ENCODE data around the gene STIP1. TPM values are rescaled to one million over a fixed set of nuclear protein-coding genes. Genes with fewer than 3 reads are reported as not detected.
"Not testable (repeated sequence)": the region's sequence is repeated elsewhere in the genome, so short reads cannot be mapped to it uniquely, and the experiment has no call there.

The STIP1 gene
- total RNA-seq, 2 donors from 2014 or later, result 61.2 to 75.1 TPM

GRCh38 chr11:64243236-64243854 is 57.4 kb downstream of the STIP1 start:
- peak in 1 of 2 donors; percentile 39 for DNase-seq
- no peak for ATAC-seq
- intact Hi-C loops (cut with DNase I, micrococcal nuclease), result no loop called here

- intact Hi-C loops (cut with DNase I, micrococcal nuclease), result no loop called here
- DNase-seq (no peak), ATAC-seq (no peak)
These were observed 58.1 kb downstream of the STIP1 start for GRCh38 chr11:64244107-64244506.

GRCh38 chr11:64244966-64245365 is 59.0 kb downstream of the STIP1 start:
- intact Hi-C loops (cut with DNase I, micrococcal nuclease), result no loop called here
- ATAC-seq (no peak), DNase-seq (no peak)

- intact Hi-C loops (cut with DNase I, micrococcal nuclease), result no loop called here
- DNase-seq, result peak; percentile 71 to 72
- no peak for ATAC-seq
These were observed 59.4 kb downstream of the STIP1 start for GRCh38 chr11:64245401-64245796.

GRCh38 chr11:64245797-64246620 is 60.0 kb downstream of the STIP1 start:
- intact Hi-C loops (cut with DNase I, micrococcal nuclease), result no loop called here
- DNase-seq, result peak; percentile 76 to 86
- ATAC-seq, result peak; percentile 2

- DNase-seq; intact Hi-C loops (cut with DNase I, micrococcal nuclease); ATAC-seq: not testable (repeated sequence)
These were observed 60.6 kb downstream of the STIP1 start for GRCh38 chr11:64246621-64246870.

GRCh38 chr11:64246871-64247728 is 61.1 kb downstream of the STIP1 start, which contains the start of gene PPP1R14B:
PPP1R14B (minus strand) TSS chr11:64246943; CDS start chr11:64246673, 270 bp downstream.
- intact Hi-C loops (cut with DNase I, micrococcal nuclease), result no loop called here
- DNase-seq, result peak; percentile 90 to 94
- ATAC-seq, result peak; percentile 60

- DNase-seq (peak in 1 of 2 donors; percentile 40), ATAC-seq (no peak)
- intact Hi-C loops (cut with DNase I, micrococcal nuclease), result no loop called here
These were observed 62.0 kb downstream of the STIP1 start for GRCh38 chr11:64247729-64248531.

GRCh38 chr11:64248578-64248977 is 62.6 kb downstream of the STIP1 start:
- DNase-seq (no peak), ATAC-seq (no peak)
- intact Hi-C loops (cut with DNase I, micrococcal nuclease), result no loop called here

- no peak for DNase-seq
- intact Hi-C loops (cut with DNase I, micrococcal nuclease), result no loop called here
- ATAC-seq, result no peak
These were observed 63.1 kb downstream of the STIP1 start for GRCh38 chr11:64249038-64249437.

GRCh38 chr11:64249563-64250414 is 63.8 kb downstream of the STIP1 start:
- no peak for DNase-seq
- no peak for ATAC-seq
- intact Hi-C loops (cut with DNase I, micrococcal nuclease), result no loop called here

- DNase-seq (no peak), ATAC-seq (no peak)
- intact Hi-C loops (cut with DNase I, micrococcal nuclease), result no loop called here
These were observed 64.5 kb downstream of the STIP1 start for GRCh38 chr11:64250415-64251015.

GRCh38 chr11:64251016-64251752 is 65.2 kb downstream of the STIP1 start, which contains the start of gene PLCB3:
PLCB3 (plus strand) TSS chr11:64251530; CDS start chr11:64251650, 120 bp downstream.
- ATAC-seq, result peak; percentile 53

GRCh38 chr11:64251753-64252002 is 65.7 kb downstream of the STIP1 start:
- ATAC-seq, result peak; percentile 0
- intact Hi-C loops (cut with DNase I, micrococcal nuclease), result no loop called here
- DNase-seq, result no peak

More at GRCh38 chr11:64251016-64251752, 65.2 kb downstream of the STIP1 start, which contains the start of gene PLCB3:
- intact Hi-C loops (cut with DNase I, micrococcal nuclease), result no loop called here
- DNase-seq, result peak in 1 of 2 donors; percentile 74

GRCh38 chr11:64252003-64252872 is 66.3 kb downstream of the STIP1 start:
- ATAC-seq (peak; percentile 81), DNase-seq (peak; percentile 89 to 91)
- intact Hi-C loops (cut with DNase I, micrococcal nuclease), result no loop called here

- no peak for DNase-seq
- ATAC-seq, result no peak
- intact Hi-C loops (cut with DNase I, micrococcal nuclease), result no loop called here
These were observed 67.1 kb downstream of the STIP1 start for GRCh38 chr11:64253043-64253442.

Data from left colon (tissue), 2 donors.